Endothelial cell of umbilical vein (primary cell): Measurements from ENCODE around the gene TRIM50. TPM values are rescaled to one million over a fixed set of nuclear protein-coding genes. Genes with fewer than 3 reads are reported as not detected.
"Not testable (repeated sequence)": the region's sequence is repeated elsewhere in the genome, so short reads cannot be mapped to it uniquely, and the experiment has no call there.

Experiments
- BruUV-seq: library from RNA; stranded (reverse); fragments of 400-500 nt; replicated peaks from 2 replicates; lab custom pipeline; 2021; lab: Mats Ljungman, UMichigan
- CTCF ChIA-PET: fragments of 300-600, 350-600 bp; sonication (Branson Sonifier 250); formaldehyde crosslinking; loops from one replicate; lab custom pipeline; 2021; ENCODE audit warnings: antibody characterized with exemption, inconsistent platforms; lab: Charles Lee
- POLR2A ChIA-PET: fragments of 300-600, 350-600 bp; sonication (Branson Sonifier 250); formaldehyde crosslinking; loops from one replicate; lab custom pipeline; 2021; ENCODE audit warnings: antibody characterized with exemption, inconsistent platforms; lab: Charles Lee
- DNase-seq: peaks from one replicate; pipeline ENCODE4 v3.0.0-alpha.2; 2011; ENCODE audit warnings: low read depth, low spot score
- FAIRE-seq: peaks from 2 replicates; lab custom pipeline; 2011; peaks lifted over from hg19 to GRCh38; lab: Jason Lieb, UNC
- H2AFZ ChIP-seq: 2 replicates; pipeline ENCODE4 v1.6.0; 2012; ENCODE audit warnings: low read depth, low read length, control low read depth, inconsistent platforms
- H3K27ac ChIP-seq: 2 replicates; pipeline ENCODE4 v1.5.1; 2011; ENCODE audit warnings: low read depth, mild to moderate bottlenecking, control low read depth, low read length, moderate library complexity; ENCODE audit not compliant: insufficient read depth
- H3K27me3 ChIP-seq, 2 experiments: 2 replicates each; pipeline versions ENCODE4 v1.6.0 to v1.6.1; 2011; ENCODE audit warnings: low read length in 2 of 2, mixed read lengths in 1 of 2; ENCODE audit not compliant: control insufficient read depth in 2 of 2, insufficient read depth in 2 of 2
- H3K36me3 ChIP-seq, 2 experiments: 2 replicates in 1 of 2; 3 replicates in 1 of 2; pipeline ENCODE4 v1.5.1; 2011; ENCODE audit warnings: low read length in 2 of 2, mild to moderate bottlenecking in 1 of 2, moderate library complexity in 1 of 2; ENCODE audit not compliant: control insufficient read depth in 2 of 2, insufficient read depth in 2 of 2; ENCODE audit errors: extremely low read depth in 1 of 2
- H3K4me1 ChIP-seq: 3 replicates; pipeline ENCODE4 v1.5.1; 2011; ENCODE audit warnings: mild to moderate bottlenecking, low read length; ENCODE audit not compliant: control insufficient read depth, insufficient read depth; ENCODE audit errors: extremely low read depth
- H3K4me2 ChIP-seq: 2 replicates; pipeline ENCODE4 v1.6.1; 2011; ENCODE audit warnings: low read length, control low read depth, mixed read lengths; ENCODE audit not compliant: insufficient read depth
- H3K4me3 ChIP-seq, 3 experiments: fragments of 200-600 bp in 1 of 3; sonication (generic), shearing (Covaris generic) in 1 of 3; replicated peaks in 1 of 3; 2 replicates each; pipeline ENCODE4 v1.5.1; 2011 to 2016; ENCODE audit warnings: control low read depth in 3 of 3, low read length in 3 of 3, mild to moderate bottlenecking in 2 of 3, inconsistent platforms in 1 of 3, low read depth in 1 of 3, moderate library complexity in 1 of 3; ENCODE audit not compliant: insufficient read depth in 1 of 3
- H3K79me2 ChIP-seq: 2 replicates; pipeline ENCODE4 v1.6.0; 2012; ENCODE audit warnings: low read length, inconsistent platforms; ENCODE audit not compliant: control insufficient read depth, insufficient read depth
- H3K9ac ChIP-seq: replicated peaks from 2 replicates; pipeline ENCODE3; 2011; ENCODE audit warnings: low read length, control low read depth; ENCODE audit not compliant: insufficient read depth; ENCODE audit errors: extremely low read depth
- H3K9me1 ChIP-seq: replicated peaks from 3 replicates; pipeline ENCODE4 v1.6.0; 2011; ENCODE audit warnings: mild to moderate bottlenecking, low read length; ENCODE audit not compliant: control insufficient read depth, insufficient read depth; ENCODE audit errors: extremely low read depth
- H3K9me3 ChIP-seq: replicated peaks from 2 replicates; pipeline ENCODE4 v1.5.1; 2012; ENCODE audit warnings: low read length, inconsistent platforms; ENCODE audit not compliant: control insufficient read depth, insufficient read depth
- H4K20me1 ChIP-seq: replicated peaks from 2 replicates; pipeline ENCODE3; 2011; ENCODE audit warnings: mild to moderate bottlenecking, low read length; ENCODE audit not compliant: control insufficient read depth, insufficient read depth; ENCODE audit errors: extremely low read depth
- dilution Hi-C: fragments of 300-500 bp; cut with MboI; formaldehyde crosslinking; loops from one replicate; pipeline ENCODE4 v1.15.0; 2019; ENCODE audit warnings: low sequenced_read_pairs; ENCODE audit not compliant: extremely low pct_ligation_motif_present
- intact Hi-C: fragments of 100-400 bp; cut with micrococcal nuclease; formaldehyde crosslinking; loops from one replicate; pipeline ENCODE4 v1.10.0; 2022
- polyA plus RNA-seq, 4 experiments: library from polyadenylated mRNA; depleted of rRNA in 3 of 4; stranded (reverse) in 3 of 4; unstranded in 1 of 4; fragments of >200 nt; gene quantifications; 2 replicates each; pipeline versions ENCODE4 v1.2.1 to v1.2.3, GENCODE V29; 2011 to 2012; ENCODE audit warnings: missing spikeins in 1 of 4
- total RNA-seq: library from RNA; stranded (reverse); gene quantifications from 2 replicates; pipeline ENCODE4 v1.2.3, GENCODE V29; 2021

TRIM50 gene
- total and polyA plus RNA-seq, 2 donors (not counting 3 experiments of a cell fraction or from before 2014, with no cell fraction given): not detected

DNA sequence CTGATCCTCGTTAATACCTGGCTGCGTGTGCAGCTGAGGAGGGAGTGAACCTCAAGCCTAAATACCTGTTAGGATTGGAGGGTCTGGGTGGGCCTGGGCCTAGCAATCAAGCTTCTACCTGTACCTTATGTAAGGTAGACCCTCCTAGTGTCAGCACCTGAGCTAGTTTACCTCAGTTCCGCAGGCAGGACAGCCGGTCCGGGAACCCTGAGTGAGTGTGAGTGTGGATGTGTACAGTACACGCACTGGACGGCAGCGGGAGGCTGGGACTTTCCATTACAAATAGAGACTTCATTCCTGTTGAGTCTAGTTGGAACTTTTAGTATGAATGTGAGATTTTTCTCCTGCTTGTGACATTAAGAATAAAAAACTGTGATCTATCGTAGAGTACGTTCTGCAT, 25.0 kb downstream of the TRIM50 start:
- H4K20me1 ChIP-seq, H3K4me1 ChIP-seq, H3K27ac ChIP-seq, H3K4me3 ChIP-seq, H3K9me3 ChIP-seq, H3K36me3 ChIP-seq, H3K4me2 ChIP-seq, BruUV-seq, FAIRE-seq, POLR2A ChIA-PET, H3K9ac ChIP-seq, CTCF ChIA-PET, DNase-seq, H3K9me1 ChIP-seq, dilution Hi-C loops, H2AFZ ChIP-seq, H3K79me2 ChIP-seq, H3K27me3 ChIP-seq, intact Hi-C loops: not testable (repeated sequence)

DNA sequence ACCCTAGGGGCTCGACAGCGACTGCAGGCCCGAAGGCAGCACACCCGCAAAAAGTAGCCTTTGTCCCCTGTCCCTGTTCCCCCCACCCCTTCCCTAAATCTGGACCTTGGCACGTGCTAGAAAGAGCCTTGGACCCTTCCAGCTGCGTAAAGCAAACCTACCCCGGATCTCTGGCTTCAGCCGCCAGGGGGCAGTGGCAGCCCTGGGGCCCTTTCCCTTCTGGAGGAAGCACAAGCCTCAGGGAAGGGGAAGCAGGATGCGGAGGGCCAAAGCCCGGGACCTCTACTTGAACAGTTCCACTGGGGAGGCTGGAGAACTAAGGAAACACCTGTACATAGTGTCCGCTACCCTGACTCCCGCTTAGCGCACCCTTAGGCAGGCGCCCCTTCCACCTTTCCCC, 26.8 kb downstream of the TRIM50 start:
- H3K9ac ChIP-seq, H3K4me2 ChIP-seq, intact Hi-C loops, H3K79me2 ChIP-seq, H3K27ac ChIP-seq, POLR2A ChIA-PET, H3K4me1 ChIP-seq, H2AFZ ChIP-seq, H3K9me1 ChIP-seq, DNase-seq, H4K20me1 ChIP-seq, H3K27me3 ChIP-seq, H3K9me3 ChIP-seq, dilution Hi-C loops, CTCF ChIA-PET, H3K4me3 ChIP-seq, FAIRE-seq, H3K36me3 ChIP-seq, BruUV-seq: not testable (repeated sequence)

DNA sequence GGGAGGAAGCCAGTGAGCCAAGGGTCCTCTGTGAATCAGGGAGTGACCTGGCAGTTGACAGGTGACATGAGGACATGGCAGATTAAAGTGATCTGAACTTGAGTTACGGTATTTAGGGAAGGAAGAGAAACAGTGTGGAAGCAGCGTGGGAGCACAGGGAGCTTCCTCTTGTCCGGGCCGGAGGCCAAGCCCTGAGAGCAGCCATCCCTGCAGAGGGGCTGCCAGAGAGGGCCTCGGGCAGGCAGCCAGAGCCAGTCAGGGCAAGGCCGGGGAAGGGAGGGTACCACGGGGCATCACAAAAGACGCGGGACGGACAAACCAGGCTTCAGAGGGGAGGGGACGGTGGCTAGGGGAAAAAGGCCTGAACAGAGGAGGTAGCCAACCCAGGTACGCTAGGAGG, 28.1 kb downstream of the TRIM50 start:
- H3K9me3 ChIP-seq, H3K79me2 ChIP-seq, FAIRE-seq, intact Hi-C loops, H3K27ac ChIP-seq, H3K9me1 ChIP-seq, H2AFZ ChIP-seq, H3K4me2 ChIP-seq, CTCF ChIA-PET, H3K4me1 ChIP-seq, BruUV-seq, H3K27me3 ChIP-seq, POLR2A ChIA-PET, dilution Hi-C loops, H3K9ac ChIP-seq, H3K4me3 ChIP-seq, DNase-seq, H4K20me1 ChIP-seq, H3K36me3 ChIP-seq: not testable (repeated sequence)

DNA sequence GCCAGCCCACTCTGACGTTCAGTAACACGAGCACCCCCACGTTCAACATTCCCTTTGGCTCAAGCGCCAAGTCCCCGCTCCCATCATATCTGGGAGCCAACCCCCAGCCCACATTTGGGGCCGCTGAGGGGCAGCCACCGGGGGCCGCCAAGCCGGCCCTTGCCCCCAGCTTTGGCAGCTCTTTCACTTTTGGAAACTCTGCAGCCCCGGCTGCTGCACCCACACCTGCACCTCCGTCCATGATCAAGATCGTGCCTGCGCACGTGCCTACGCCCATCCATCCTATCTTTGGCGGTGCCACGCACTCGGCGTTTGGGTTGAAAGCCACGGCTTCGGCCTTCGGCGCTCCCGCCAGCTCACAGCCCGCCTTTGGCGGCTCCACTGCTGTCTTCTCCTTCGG, 30.2 kb downstream of the TRIM50 start:
- BruUV-seq, H2AFZ ChIP-seq, DNase-seq, H3K9me1 ChIP-seq, H3K4me3 ChIP-seq, POLR2A ChIA-PET, H3K79me2 ChIP-seq, FAIRE-seq, H4K20me1 ChIP-seq, CTCF ChIA-PET, H3K9ac ChIP-seq, dilution Hi-C loops, H3K4me2 ChIP-seq, H3K36me3 ChIP-seq, H3K9me3 ChIP-seq, H3K27ac ChIP-seq, H3K4me1 ChIP-seq, intact Hi-C loops, H3K27me3 ChIP-seq: not testable (repeated sequence)
